Ovary (tissue), 1 donor: Measurements from ENCODE around the gene BARHL1.

Experiments used
- EP300 ChIP-seq: sonication (generic); formaldehyde crosslinking; IDR thresholded peaks from one replicate; pipeline ENCODE4 v1.6.1; 2017; ENCODE audit warnings: antibody characterized with exemption
- POLR2A ChIP-seq: fragments of 450-650 bp; IDR thresholded peaks from one replicate; pipeline ENCODE4 v1.6.1; 2017; ENCODE audit warnings: antibody characterized with exemption, mild to moderate bottlenecking, moderate library complexity

DNA sequence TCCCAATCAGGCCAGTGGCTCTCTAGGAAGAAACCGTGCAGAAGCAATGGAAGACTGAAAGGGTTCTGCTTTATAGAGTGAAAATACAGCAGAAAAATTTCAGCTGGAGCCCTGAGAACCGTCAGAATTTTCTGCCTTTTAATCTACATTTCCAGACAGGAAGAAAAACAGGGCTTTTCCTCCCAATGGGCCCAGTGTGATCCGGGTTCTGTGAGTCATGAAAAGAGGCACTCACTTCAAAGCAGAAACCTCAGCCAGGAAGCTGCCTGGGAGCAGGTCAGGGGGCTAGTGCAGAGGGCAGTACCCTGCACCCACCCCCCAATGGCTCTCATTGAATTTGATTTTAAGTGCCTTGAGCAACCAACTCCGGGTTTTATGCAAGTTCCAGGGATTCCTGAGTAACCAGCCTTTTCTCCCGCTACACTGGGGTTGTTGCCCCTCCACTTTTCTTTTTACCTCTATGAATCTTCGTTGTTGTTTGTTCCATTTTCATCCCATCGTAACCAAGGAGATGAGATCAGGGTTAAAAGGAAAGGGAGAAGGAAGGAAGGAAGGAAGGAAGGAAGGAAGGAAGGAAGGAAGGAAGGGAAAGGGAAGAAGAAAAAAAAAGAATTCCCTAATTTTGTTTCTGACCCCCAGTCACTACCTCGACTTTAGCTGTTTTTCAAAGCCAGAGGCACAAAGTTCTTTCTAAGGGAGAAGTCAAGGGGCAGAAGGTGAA lies 1.3 kb downstream of the BARHL1 start:
- TF ChIP-seq POLR2A (no peak), EP300 (no peak)
